Activated CD4-positive, alpha-beta memory T cell treated with anti-CD3 and anti-CD28 coated beads for 36 hours (primary cell): Measurements from ENCODE around the gene SRSF7. TPM values are rescaled to one million over a fixed set of nuclear protein-coding genes. Genes with fewer than 3 reads are reported as not detected.
"Not testable (repeated sequence)": the region's sequence is repeated elsewhere in the genome, so short reads cannot be mapped to it uniquely, and the experiment has no call there.

Source experiments
- CTCF ChIA-PET: fragments of 350-600 bp; sonication (Branson Sonifier 250); formaldehyde crosslinking; loops from one replicate; lab custom pipeline; 2021; ENCODE audit warnings: antibody characterized with exemption, inconsistent platforms; lab: Charles Lee
- POLR2A ChIA-PET: fragments of 350-600 bp; sonication (Branson Sonifier 250); formaldehyde crosslinking; loops from one replicate; lab custom pipeline; 2021; ENCODE audit warnings: antibody characterized with exemption; lab: Charles Lee
- DNase-seq: peaks from one replicate; pipeline ENCODE4 v3.0.0-alpha.2; 2020
- H3K27ac Mint-ChIP-seq: one replicate; pipeline ENCODE4 v1.8.0; 2021; ENCODE audit warnings: mixed read lengths
- H3K27me3 Mint-ChIP-seq: one replicate; pipeline ENCODE4 v1.8.0; 2021; ENCODE audit warnings: mixed read lengths
- H3K36me3 Mint-ChIP-seq: one replicate; pipeline ENCODE4 v1.8.0; 2021; ENCODE audit warnings: mixed read lengths
- H3K4me1 Mint-ChIP-seq: one replicate; pipeline ENCODE4 v1.8.0; 2021; ENCODE audit warnings: low read depth, mixed read lengths
- H3K4me3 Mint-ChIP-seq: one replicate; pipeline ENCODE4 v1.8.0; 2021; ENCODE audit warnings: mild to moderate bottlenecking, mixed read lengths
- H3K9me3 Mint-ChIP-seq: one replicate; pipeline ENCODE4 v1.8.0; 2021; ENCODE audit warnings: mixed read lengths
- intact Hi-C: fragments of 100-400 bp; cut with micrococcal nuclease; formaldehyde crosslinking; loops from one replicate; pipeline ENCODE4 v1.15.1; 2023
- total RNA-seq, 2 experiments: library from RNA; stranded (reverse); gene quantifications; one replicate each; pipeline ENCODE4 v1.2.3, GENCODE V29; 2021

SRSF7 gene
- 100 to 1,000 TPM; 276 to 279 TPM for total RNA-seq

DNA sequence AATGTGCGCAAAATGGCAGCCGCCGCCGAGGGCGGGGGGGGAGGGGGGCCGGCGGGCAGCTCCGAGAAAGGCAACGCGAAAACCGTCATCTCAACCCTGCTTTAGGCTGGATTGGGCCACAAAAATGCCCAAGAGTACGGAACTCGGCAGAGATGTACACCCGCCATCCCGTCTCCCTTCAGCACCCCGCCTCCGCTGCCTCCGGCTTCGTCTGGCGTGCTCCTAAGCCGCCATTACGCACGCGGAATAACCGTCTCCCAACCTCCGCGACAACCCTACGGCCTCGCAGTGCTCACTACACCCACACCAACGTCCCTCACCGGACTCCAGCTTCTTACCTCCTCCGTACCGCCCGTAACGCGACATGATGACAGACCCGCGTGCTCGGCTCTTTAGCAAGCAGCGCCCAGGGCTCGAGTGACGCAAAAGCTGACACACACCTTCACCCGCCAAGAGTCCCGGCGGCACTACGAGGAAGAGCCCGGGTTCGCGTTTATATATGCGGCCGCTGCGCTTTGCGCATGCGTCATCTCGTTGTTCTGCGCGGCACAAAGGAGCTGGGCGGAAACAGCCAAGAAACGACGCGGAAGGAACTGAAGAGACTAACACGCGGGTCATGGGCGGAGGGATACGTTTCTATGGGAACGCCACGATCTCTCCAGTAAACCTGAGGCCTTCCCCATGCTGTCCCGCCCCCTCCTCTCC is at the start of gene SRSF7:
Gene SRSF7, minus strand, starts transcription at position 471 of the 705 bp plus-strand sequence. Its CDS starts 105 bp downstream, at position 366.
- DNase-seq = peak; percentile 98
- peak within 1 kb of the TSS; percentile 100 for H3K27ac Mint-ChIP-seq
- peaks cover 6% of the 10 kb centered on the region for H3K27me3 Mint-ChIP-seq
- peaks cover 50% of the 10 kb centered on the region for H3K36me3 Mint-ChIP-seq
- POLR2A ChIA-PET = interaction anchor here (0.6 to 14.5 kb wide), 48 partner anchors 10 to 435 kb away, joined by 3 to 483 read pairs (median 4); partner anchors contain the start of genes ATL2, DHX57, GALM and GEMIN6
- peak within 1 kb of the TSS; percentile 95 for H3K4me3 Mint-ChIP-seq
- H3K4me1 Mint-ChIP-seq = peaks cover 53% of the 10 kb centered on the region
- peaks cover 3% of the 10 kb centered on the region for H3K9me3 Mint-ChIP-seq
- intact Hi-C loops = loop anchor here (1.0 to 5.0 kb wide), 4 partner anchors 27 to 1667 kb away; partner anchors contain the start of genes GEMIN6, GPATCH11, HEATR5B and SOS1
- CTCF ChIA-PET = interaction anchor here (1.0 to 1.3 kb wide), 3 partner anchors 9 to 149 kb away, joined by 4 to 5 read pairs (median 5); partner anchors contain the start of gene HNRNPLL

DNA sequence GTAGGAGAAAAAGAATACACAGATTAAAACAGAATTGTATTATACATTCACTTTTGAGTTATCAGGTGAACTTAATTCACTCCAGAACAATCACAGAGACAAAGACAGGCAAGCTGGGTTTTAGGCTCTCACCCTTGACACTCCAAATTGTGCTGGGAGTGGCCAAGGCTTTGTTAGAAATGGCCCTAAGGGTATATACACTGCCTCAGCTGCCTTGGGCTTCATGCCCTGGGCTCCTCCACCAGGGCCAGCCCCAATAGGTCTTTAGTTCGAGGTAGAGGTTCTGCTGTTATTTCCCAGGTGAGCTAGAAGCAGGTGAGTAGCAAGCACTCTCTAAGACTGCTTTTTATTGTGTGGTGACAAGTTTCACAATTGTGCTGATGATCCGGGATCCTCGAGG is 46.8 kb upstream of the SRSF7 start:
- no peak overlapping the region for H3K27ac Mint-ChIP-seq
- H3K4me1 Mint-ChIP-seq = no peaks in the 10 kb centered on the region
- CTCF ChIA-PET = interaction anchor here (0.5 kb wide), 1 partner anchor 9 kb away, joined by 3 read pairs; no protein-coding TSS in a partner anchor
- H3K27me3 Mint-ChIP-seq = no peaks in the 10 kb centered on the region
- no peak for DNase-seq
- H3K9me3 Mint-ChIP-seq = no peaks in the 10 kb centered on the region
- no peaks in the 10 kb centered on the region for H3K36me3 Mint-ChIP-seq
- intact Hi-C loops = no loop called here
- no peak overlapping the region for H3K4me3 Mint-ChIP-seq
- POLR2A ChIA-PET = no interaction called here

DNA sequence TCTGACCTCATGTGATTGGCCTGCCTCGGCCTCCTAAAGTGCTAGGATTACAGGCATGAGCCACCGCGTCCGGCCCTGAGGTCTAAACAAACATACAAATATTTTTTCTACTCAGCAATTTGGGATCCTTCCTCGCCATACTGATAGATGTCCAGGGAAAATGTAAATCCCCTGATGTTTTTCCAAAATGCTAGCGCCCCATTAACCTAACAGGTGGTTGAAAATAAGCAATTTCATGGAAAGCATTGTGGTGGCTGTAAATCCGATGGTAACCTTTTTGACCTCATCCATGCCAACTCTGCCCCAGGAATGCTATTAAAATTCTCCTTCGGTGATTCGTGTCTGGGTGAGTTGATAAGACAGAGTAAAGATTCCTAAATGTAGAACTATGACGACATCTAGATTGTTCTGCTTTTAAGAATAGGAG is 46.1 kb upstream of the SRSF7 start:
- CTCF ChIA-PET = no interaction called here
- H3K27ac Mint-ChIP-seq = no peak overlapping the region
- H3K9me3 Mint-ChIP-seq = no peaks in the 10 kb centered on the region
- no peak overlapping the region for H3K4me3 Mint-ChIP-seq
- H3K27me3 Mint-ChIP-seq = no peaks in the 10 kb centered on the region
- H3K36me3 Mint-ChIP-seq = no peaks in the 10 kb centered on the region
- intact Hi-C loops = no loop called here
- no peaks in the 10 kb centered on the region for H3K4me1 Mint-ChIP-seq
- DNase-seq = no peak
- POLR2A ChIA-PET = no interaction called here

DNA sequence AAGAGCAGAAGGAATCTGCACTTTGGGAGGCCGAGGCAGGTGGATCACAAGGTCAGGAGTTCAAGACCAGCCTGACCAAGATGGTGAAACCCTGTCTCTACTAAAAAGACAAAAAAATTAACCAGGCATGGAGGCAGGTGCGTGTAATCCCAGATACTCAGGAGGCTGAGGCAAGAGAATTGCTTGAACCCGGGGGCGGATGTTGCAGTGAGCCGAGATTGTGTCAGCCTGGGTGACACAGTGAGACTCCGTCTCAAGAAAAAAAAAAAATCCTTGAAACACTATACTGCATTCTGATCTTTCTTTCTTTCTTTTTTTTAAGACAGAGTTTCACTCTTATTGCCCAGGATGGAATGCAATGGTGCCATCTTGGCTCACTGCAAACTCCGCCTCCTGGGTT is 43.9 kb upstream of the SRSF7 start:
- DNase-seq, H3K36me3 Mint-ChIP-seq, H3K27ac Mint-ChIP-seq, H3K4me1 Mint-ChIP-seq, H3K27me3 Mint-ChIP-seq, intact Hi-C loops, CTCF ChIA-PET, H3K4me3 Mint-ChIP-seq, H3K9me3 Mint-ChIP-seq: not testable (repeated sequence)
- POLR2A ChIA-PET = interaction anchor here (0.6 kb wide), 1 partner anchor 166 kb away, joined by 3 read pairs; no protein-coding TSS in a partner anchor

DNA sequence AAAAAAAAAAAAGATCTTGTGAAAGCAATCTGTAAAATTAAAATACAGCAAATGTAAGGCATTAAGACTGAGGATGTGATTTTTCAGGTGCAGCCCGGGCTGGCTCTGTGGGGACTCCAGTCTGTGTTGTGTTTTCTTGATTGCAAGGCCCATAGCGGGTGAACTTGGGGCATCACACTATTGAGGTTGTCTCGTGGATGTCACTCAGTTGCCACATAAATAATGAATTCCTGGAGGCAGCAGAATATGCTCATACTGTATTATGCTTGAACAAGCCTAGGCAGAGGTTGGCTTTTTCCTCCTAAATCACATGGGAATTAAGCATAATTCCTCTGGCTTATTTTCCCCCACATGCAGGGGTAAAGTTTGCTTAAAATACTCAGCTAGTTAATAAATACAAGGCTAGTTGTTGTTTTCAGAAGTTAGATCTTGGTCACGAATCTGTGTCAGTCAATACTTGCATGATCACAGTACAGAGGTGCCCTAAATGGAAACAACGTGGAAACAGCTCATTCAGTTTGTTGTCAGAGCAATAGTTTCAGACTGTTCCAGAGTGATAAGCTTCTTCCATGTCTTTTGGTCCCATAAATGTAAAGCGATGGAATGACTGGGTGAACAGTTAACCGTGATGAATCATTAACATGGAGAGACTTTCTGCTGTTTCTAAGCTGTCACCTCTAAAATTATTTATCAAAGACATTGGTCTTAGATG is 43.2 kb upstream of the SRSF7 start:
- H3K4me1 Mint-ChIP-seq = no peaks in the 10 kb centered on the region
- H3K27ac Mint-ChIP-seq = no peak overlapping the region
- DNase-seq = no peak
- no peaks in the 10 kb centered on the region for H3K36me3 Mint-ChIP-seq
- H3K4me3 Mint-ChIP-seq = no peak overlapping the region
- POLR2A ChIA-PET = no interaction called here
- H3K27me3 Mint-ChIP-seq = no peaks in the 10 kb centered on the region
- intact Hi-C loops = no loop called here
- CTCF ChIA-PET = no interaction called here
- H3K9me3 Mint-ChIP-seq = no peaks in the 10 kb centered on the region

DNA sequence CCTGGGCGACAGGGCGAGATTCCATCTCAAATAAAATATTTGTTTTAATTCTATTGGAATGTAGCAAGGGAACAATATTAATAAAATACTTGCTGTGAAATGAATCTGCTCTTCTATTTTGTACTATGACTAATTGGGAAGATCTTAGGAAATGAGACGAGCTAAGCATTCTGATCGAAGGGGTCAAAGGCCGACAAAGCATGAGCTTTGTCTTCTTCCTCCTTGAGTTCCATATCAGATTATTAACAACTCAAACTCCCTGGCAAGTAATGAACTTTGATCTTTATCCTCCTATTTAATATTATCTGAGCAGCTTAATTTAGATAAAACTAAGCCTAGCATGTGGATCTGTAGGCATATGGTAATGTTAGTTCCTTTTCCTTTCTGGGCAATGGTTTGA is 42.4 kb upstream of the SRSF7 start:
- ChIA-PET POLR2A (no interaction called here), CTCF (no interaction called here)
- Mint-ChIP-seq H3K27ac (no peak overlapping the region), H3K4me1 (no peaks in the 10 kb centered on the region), H3K36me3 (no peaks in the 10 kb centered on the region), H3K27me3 (no peaks in the 10 kb centered on the region), H3K9me3 (no peaks in the 10 kb centered on the region), H3K4me3 (no peak overlapping the region)
- DNase-seq = no peak
- intact Hi-C loops = no loop called here

DNA sequence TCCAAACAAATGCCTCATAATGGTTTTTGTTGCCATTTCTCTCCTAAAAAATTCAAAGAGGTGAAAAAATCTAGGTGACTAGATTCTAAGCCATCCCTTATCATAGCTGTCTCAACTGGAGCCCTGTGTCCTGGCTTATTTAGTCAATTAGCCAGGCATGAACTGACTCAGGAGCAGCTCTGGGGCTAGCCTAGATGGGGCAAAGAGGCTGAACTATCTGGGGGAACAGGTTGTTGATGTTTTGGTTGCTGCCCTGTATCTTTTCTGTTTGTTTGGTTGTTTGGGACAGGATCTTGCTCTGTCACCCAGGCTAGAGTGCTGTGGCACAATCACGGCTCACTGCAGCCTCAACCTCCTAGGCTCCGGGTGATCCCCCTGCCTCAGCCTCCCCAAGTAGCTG is 41.6 kb upstream of the SRSF7 start:
- intact Hi-C loops = no loop called here
- Mint-ChIP-seq H3K4me3 (no peak overlapping the region), H3K27ac (no peak overlapping the region), H3K36me3 (no peaks in the 10 kb centered on the region), H3K4me1 (no peaks in the 10 kb centered on the region), H3K27me3 (no peaks in the 10 kb centered on the region), H3K9me3 (no peaks in the 10 kb centered on the region)
- CTCF ChIA-PET = no interaction called here
- DNase-seq = no peak
- POLR2A ChIA-PET = no interaction called here

DNA sequence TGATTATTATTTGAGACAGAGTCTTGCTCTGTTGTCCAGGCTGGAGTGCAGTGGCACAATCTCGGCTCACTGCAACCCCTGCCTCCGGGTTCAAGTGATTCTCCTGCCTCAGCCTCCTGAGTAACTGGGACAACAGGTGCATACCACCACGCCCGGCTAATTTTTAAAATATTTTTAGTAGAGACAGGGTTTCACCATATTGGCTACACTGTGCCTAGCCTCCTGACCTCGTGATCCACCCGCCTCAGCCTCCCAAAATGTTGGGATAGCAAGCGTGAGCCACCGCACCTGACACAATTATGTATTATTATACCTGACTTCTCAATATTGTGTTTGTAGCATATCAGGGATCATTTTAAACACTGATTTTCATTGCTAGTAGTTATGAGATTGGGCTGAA is 41.2 kb upstream of the SRSF7 start:
- H3K4me3 Mint-ChIP-seq, DNase-seq, H3K9me3 Mint-ChIP-seq, H3K27ac Mint-ChIP-seq, H3K36me3 Mint-ChIP-seq, H3K27me3 Mint-ChIP-seq, intact Hi-C loops, H3K4me1 Mint-ChIP-seq, CTCF ChIA-PET, POLR2A ChIA-PET: not testable (repeated sequence)

DNA sequence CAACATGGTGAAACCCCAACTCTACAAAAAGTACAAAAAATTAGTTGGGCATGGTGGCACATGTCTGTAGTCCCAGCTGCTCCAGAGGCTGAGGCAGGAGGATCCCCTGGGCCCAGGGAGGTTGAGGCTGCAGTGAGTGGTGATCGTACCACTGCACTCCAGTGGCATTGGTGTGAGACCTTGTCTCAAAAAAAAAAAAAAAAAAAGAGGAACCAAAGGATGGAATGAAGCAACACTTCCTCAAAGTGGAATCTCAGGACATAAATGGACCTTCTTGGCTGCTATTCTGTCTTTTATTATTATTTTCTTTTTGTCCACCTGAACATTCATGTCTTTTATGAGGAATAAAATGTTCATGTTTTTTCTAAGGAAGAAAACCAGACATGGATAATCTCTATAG is 40.6 kb upstream of the SRSF7 start:
- CTCF ChIA-PET = no interaction called here
- Mint-ChIP-seq H3K36me3 (no peaks in the 10 kb centered on the region), H3K9me3 (no peaks in the 10 kb centered on the region)

DNA sequence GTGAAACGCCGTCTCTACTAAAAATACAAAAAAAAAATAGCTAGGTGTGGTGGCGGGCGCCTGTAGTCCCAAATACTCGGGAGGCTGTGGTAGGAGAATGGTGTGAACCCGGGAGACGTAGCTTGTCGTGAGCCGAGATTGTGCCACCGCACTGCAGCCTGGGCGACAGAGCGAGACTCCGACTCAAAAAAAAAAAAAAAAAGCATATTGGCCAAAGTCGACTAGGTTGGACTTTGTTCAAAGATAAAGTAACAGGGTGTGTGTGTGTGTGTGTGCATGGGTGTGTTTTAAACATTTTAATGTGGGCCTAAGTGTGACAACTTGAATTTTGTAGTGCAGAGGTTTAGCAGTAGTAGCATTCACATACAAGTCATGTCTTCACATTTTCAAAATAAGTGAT is 38.5 kb upstream of the SRSF7 start:
- intact Hi-C loops = no loop called here
- ChIA-PET CTCF (no interaction called here), POLR2A (no interaction called here)
- DNase-seq = no peak
- Mint-ChIP-seq H3K36me3 (no peaks in the 10 kb centered on the region), H3K4me1 (no peaks in the 10 kb centered on the region), H3K9me3 (no peaks in the 10 kb centered on the region), H3K4me3 (no peak overlapping the region), H3K27me3 (no peaks in the 10 kb centered on the region), H3K27ac (no peak overlapping the region)

More for the DNA sequence above, 40.6 kb upstream of the SRSF7 start:
- DNase-seq = no peak
- no peaks in the 10 kb centered on the region for H3K27me3 Mint-ChIP-seq
- POLR2A ChIA-PET = no interaction called here
- H3K27ac Mint-ChIP-seq = no peak overlapping the region
- intact Hi-C loops = no loop called here
- H3K4me3 Mint-ChIP-seq = no peak overlapping the region
- no peaks in the 10 kb centered on the region for H3K4me1 Mint-ChIP-seq

DNA sequence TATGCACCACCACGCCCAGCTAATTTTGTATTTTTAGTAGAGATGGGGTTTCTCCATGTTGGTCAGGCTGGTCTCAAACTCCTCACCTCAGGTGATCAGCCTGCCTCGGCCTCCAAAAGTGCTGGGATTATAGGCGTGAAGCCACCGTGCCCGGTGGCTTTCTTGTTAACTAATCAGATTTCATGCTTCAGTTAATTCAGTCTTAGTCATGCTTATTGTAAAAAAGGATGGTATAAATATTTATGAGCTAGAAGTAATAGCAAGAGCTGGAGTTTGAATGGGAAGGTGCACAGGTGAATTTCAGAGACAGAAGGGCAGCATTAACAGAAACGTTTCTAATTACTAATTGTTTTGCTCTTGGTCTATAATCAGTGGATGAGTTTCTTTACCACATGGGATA is 37.1 kb upstream of the SRSF7 start:
- Mint-ChIP-seq H3K4me3 (no peak overlapping the region), H3K27me3 (no peaks in the 10 kb centered on the region), H3K27ac (no peak overlapping the region), H3K9me3 (no peaks in the 10 kb centered on the region), H3K4me1 (no peaks in the 10 kb centered on the region), H3K36me3 (no peaks in the 10 kb centered on the region)
- ChIA-PET CTCF (interaction anchor here (0.7 kb wide), 1 partner anchor 15 kb away, joined by 3 read pairs; no protein-coding TSS in a partner anchor), POLR2A (no interaction called here)
- intact Hi-C loops = no loop called here
- DNase-seq = no peak

DNA sequence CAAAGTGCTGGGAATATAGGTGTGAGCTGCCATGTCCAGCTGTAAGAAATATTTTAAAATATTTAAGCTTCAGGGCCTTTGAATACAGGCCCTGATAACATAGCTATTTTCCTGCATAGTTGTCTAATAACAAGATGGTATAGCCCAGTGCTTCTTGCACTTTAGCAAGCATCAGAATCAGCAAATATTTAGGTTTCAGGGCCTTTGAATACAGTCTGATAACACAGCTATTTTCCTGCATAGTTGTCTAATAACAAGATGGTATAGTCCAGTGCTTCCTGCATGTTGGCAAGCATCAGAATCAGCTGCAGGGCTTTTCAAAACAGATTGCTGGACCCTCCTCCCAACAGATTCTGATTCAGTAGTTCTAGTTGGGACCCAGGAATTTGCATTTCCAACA is 32.4 kb upstream of the SRSF7 start:
- POLR2A ChIA-PET = interaction anchor here (1.2 kb wide), 1 partner anchor 32 kb away, joined by 4 read pairs; the partner anchor contains the start of gene SRSF7
- H3K27me3 Mint-ChIP-seq = no peaks in the 10 kb centered on the region
- CTCF ChIA-PET = interaction anchor here (0.7 kb wide), 1 partner anchor 1639 kb away, joined by 3 read pairs; no protein-coding TSS in a partner anchor
- intact Hi-C loops = no loop called here
- peaks cover 6% of the 10 kb centered on the region for H3K4me1 Mint-ChIP-seq
- H3K36me3 Mint-ChIP-seq = peaks cover 16% of the 10 kb centered on the region
- H3K27ac Mint-ChIP-seq = no peak overlapping the region
- no peak for DNase-seq
- no peak overlapping the region for H3K4me3 Mint-ChIP-seq
- no peaks in the 10 kb centered on the region for H3K9me3 Mint-ChIP-seq
